ENCODE results near the gene KLHL34. TPM values are rescaled to one million over a fixed set of nuclear protein-coding genes. Genes with fewer than 3 reads are reported as not detected.

KLHL34 gene
- total and polyA plus RNA-seq, 8 donors: 0.10 to 0.37 (median 0.23) TPM; not detected in 2

- no peaks in the 10 kb centered on the region for H3K27me3 ChIP-seq
- intact Hi-C loops (cut with DNase I): no loop called here
- ATAC-seq: no peak
Observed at GRCh38 chrX:21638311-21638710, 19.8 kb downstream of the KLHL34 start.

GRCh38 chrX:21632027-21632426 is 26.1 kb downstream of the KLHL34 start:
- no peaks in the 10 kb centered on the region for H3K36me3 ChIP-seq
- ATAC-seq: no peak
- DNase-seq: no peak
- H3K4me1 ChIP-seq: no peaks in the 10 kb centered on the region
- no peak for TF ChIP-seq CTCF (IDR thresholded peaks at IDR 0.05)
- no peak overlapping the region for H3K4me3 ChIP-seq
- no peaks in the 10 kb centered on the region for H3K27me3 ChIP-seq
- H3K27ac ChIP-seq: no peak overlapping the region
- H3K9me3 ChIP-seq: no peaks in the 10 kb centered on the region
- intact Hi-C loops (cut with DNase I): no loop called here

More at GRCh38 chrX:21638311-21638710, 19.8 kb downstream of the KLHL34 start:
- no peak for TF ChIP-seq CTCF (IDR thresholded peaks at IDR 0.05)
- no peaks in the 10 kb centered on the region for H3K9me3 ChIP-seq
- H3K36me3 ChIP-seq: no peaks in the 10 kb centered on the region
- DNase-seq: no peak
- H3K27ac ChIP-seq: no peak overlapping the region
- no peak overlapping the region for H3K4me3 ChIP-seq
- H3K4me1 ChIP-seq: no peaks in the 10 kb centered on the region

- Histone ChIP-seq H3K36me3 (no peaks in the 10 kb centered on the region), H3K4me1 (no peaks in the 10 kb centered on the region), H3K9me3 (no peaks in the 10 kb centered on the region), H3K4me3 (no peak overlapping the region), H3K27me3 (no peaks in the 10 kb centered on the region), H3K27ac (no peak overlapping the region)
- intact Hi-C loops (cut with DNase I): no loop called here
- DNase-seq (no peak), ATAC-seq (no peak)
- no peak for TF ChIP-seq CTCF (IDR thresholded peaks at IDR 0.05)
Observed at GRCh38 chrX:21623778-21624501, 34.2 kb downstream of the KLHL34 start.

GRCh38 chrX:21620234-21620633 is 37.9 kb downstream of the KLHL34 start:
- Histone ChIP-seq H3K4me3 (no peak overlapping the region), H3K27ac (no peak overlapping the region), H3K36me3 (no peaks in the 10 kb centered on the region), H3K4me1 (no peaks in the 10 kb centered on the region), H3K27me3 (no peaks in the 10 kb centered on the region), H3K9me3 (no peaks in the 10 kb centered on the region)
- TF ChIP-seq CTCF (IDR thresholded peaks at IDR 0.05): no peak
- DNase-seq (no peak), ATAC-seq (no peak)
- intact Hi-C loops (cut with DNase I): no loop called here

GRCh38 chrX:21616386-21616785 is 41.7 kb downstream of the KLHL34 start:
- DNase-seq (no peak), ATAC-seq (no peak)
- H3K36me3 ChIP-seq: no peaks in the 10 kb centered on the region
- H3K4me1 ChIP-seq: no peaks in the 10 kb centered on the region
- intact Hi-C loops (cut with DNase I): no loop called here
- H3K4me3 ChIP-seq: no peak overlapping the region
- TF ChIP-seq CTCF (IDR thresholded peaks at IDR 0.05): no peak
- H3K9me3 ChIP-seq: no peaks in the 10 kb centered on the region
- H3K27ac ChIP-seq: no peak overlapping the region
- no peaks in the 10 kb centered on the region for H3K27me3 ChIP-seq
